GM19372 (cell line): ENCODE measurements around the gene MTHFS.
A peak's percentile ranks its signal among the peaks of the same experiment; 100 is the strongest.

Source experiments
- ATAC-seq: cut with Tn5 transposase; IDR thresholded peaks from one replicate; pipeline ENCODE4 v1.9.1; 2021; ENCODE audit warnings: mild to moderate bottlenecking, low read depth, moderate library complexity; ENCODE audit not compliant: unreplicated experiment

MTHFS gene

GRCh38 chr15:79881254-79881653, 15.6 kb downstream of the MTHFS start:
- ATAC-seq = no peak

DNA sequence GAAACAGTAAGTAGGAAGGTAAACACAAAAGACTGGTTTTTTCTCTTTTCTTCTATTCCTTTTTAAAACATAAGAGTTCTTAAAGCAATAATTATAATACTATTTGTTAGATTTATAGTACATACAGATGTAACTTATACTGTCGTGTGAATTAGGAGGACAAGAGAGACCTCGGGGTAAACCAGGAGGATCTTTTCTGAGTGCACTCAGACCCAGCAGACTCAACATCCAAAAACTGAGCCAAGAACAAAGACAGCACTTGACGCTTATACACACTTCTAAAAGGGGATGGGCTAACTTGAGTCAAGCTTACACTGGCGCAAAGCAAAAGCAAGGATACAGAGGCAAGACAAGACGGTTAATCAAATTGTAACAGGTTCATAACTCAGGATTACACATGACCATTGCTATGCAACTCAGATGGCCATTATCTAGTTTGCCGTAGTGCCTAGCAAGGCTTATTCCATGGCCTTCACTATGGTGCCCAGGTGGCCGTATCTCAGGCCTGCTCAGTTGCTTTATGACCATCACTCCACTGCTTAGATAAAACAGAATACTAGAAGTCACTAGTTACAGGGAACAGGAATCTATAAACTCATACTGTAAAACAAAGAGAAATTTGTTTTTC, 18.6 kb downstream of the MTHFS start:
- no peak for ATAC-seq

GRCh38 chr15:79875213-79875612, 21.6 kb downstream of the MTHFS start:
- ATAC-seq = no peak

- ATAC-seq = no peak
Observed at GRCh38 chr15:79874242-79874641, 22.6 kb downstream of the MTHFS start.

DNA sequence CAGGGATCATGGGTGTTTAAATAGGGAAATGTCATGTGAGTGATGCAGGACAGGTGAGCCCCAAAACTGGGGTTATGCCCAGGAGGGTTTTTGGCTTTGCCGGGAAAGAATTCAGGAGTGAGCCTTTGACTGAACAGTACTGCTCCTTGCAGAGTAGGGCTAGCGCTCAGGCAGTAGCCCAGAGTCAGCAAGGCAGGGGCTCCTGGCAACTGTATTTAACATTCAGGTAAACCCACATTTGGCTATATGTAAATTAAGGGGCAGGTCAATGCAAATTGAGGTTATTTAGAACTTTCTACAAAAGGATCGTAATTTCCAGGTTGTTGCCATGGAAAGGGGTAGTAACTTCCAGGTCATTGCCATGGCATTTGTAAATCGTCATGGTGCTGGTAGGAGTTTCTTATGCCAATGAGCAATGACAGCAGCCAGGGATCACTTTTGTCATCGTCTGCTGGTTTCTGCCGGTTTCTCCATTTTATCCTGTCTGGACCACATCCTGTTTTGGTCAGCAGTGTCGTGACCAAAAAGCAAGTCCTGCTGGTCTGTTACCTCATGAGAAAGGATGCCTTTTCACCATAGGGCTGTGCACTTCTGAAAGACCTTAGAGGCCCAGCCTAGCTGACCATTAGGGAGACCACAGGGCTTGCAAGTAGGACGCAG, 24.3 kb downstream of the MTHFS start:
- no peak for ATAC-seq

DNA sequence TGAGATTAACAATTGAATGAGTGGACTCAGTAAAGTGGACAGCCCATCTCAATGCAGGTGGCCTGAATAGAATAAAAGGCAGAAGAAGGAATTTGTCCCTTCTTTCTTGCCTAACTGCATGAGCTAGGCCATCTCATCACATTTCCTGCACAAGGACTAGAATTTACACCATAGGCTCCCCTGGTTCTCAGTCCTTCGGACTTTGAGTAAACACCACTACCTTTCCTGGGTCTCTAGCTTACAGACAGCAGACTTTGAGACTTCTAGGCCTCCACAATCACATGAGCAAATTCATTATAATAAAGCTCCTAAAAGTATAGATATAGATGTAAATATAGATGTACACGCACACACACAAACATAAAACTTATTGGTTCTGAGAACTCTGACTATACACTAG, 28.3 kb downstream of the MTHFS start:
- ATAC-seq = no peak

DNA sequence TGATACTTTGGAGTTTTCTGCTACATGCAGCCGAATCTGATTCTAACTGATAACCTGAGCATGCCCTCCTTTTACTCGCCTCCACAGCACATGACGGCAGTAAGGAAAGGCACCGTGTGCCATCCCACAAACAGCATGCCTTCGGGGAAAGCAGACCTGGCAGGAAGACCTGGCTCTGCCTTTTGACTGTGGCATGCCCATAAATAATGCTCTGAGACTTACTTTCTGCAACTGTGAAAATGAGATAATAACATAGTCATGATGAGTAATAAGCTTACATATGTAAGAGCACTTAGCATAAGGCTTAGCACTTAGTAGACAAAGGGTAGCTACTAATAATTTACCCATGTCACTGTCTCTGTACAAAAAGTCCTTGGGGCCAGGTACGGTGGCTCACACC, 32.9 kb downstream of the MTHFS start:
- no peak for ATAC-seq

DNA sequence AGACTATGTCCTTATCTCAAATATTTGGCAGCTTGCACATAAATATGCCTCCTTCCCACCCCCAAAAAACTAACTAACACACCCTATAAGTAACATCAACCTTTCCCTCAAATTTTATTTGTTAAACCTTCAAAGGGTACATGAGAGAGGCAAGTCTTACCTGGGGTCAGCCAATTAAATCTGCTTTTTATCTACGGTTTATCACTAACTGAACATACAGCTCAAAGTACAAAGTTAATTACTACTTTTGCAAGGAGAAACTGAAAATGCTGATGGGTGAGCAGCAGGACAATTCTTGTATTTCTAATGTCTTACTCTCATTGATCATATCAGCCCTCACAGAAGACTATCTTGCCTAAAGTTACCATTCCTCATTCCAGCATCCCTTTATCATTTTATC, 34.6 kb downstream of the MTHFS start:
- ATAC-seq = no peak

GRCh38 chr15:79860661-79861060, 36.2 kb downstream of the MTHFS start:
- no peak for ATAC-seq

DNA sequence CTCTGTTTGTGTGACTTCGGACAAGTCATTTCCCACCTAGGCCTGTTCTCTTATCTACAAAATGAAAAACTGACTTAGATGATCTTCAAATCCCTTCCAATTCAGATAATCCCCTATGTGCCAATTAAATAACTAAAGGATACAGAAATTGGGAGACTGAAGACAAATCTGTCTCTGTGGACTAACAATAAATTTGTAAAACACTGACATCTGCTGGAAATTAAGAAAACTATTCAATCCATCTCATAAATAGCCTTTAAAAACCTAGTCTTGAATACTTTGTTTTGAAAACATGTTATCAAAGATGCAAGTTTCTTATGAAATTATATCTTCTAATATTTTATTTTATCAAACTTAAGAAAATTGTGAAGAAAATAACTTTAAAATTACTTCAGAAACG, 38.3 kb downstream of the MTHFS start:
- ATAC-seq = no peak

DNA sequence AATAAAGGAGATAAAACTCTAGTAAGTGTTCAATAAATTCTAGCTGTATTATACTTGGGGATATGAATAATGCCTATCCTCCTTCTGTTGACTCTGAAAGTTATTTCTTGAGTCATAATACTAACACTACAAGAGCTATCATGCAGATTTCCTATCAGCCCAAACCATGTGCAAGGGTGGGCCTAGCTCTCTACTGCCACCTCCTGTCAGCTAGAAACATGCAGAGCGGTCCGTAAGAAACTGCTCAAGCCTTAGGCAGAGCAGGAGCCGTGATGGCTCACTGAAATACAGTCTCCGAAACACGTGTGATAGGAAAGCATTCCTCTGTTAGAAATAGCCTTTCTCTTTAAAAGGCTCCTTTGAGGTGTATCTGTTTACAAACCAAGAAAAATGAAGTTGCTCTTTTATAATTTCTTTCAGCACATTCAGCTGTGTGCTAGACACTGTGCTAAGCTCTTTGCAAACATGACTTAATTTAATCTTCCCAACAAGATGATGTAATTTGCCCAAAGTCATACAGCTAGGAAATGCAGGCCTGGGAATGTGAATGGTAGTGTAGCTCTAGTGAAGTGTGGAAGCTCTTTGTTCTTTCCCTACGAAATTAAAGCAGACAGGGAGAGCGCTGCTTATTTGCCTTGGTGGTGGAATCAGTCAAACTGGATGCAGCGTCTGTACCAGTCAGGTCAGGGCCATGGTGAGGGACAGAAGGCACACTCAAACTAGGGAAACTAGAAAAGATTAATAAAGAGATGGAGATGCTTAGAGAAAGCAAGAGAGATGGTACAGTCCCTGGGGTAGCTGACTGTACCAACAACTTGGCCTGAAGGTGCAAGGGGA, 43.1 kb downstream of the MTHFS start:
- peak; percentile 85 for ATAC-seq

- no peak for ATAC-seq
Observed at GRCh38 chr15:79849789-79850188, 47.0 kb downstream of the MTHFS start.

DNA sequence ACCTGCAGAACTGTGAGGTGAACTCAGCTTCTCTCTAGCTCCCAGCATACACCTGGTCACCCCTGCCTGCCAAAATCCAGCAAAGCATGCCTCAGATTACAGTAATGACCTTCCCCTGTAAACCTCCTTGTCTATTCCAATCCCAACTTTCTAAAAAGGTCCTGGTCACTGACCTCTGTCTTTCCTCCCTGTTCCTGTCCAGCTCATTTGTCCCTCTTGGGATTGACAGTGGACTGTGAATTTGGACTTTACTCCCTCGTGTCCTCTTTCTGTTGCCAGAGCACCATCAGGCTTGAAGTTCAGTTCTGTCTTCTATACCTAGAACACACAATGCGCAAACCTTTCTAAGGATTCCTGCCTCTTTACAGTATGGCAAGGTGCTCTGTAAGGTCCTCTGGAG, 50.3 kb downstream of the MTHFS start:
- no peak for ATAC-seq

GRCh38 chr15:79844221-79844620, 52.6 kb downstream of the MTHFS start:
- no peak for ATAC-seq

GRCh38 chr15:79837846-79838245, 59.0 kb downstream of the MTHFS start:
- no peak for ATAC-seq

DNA sequence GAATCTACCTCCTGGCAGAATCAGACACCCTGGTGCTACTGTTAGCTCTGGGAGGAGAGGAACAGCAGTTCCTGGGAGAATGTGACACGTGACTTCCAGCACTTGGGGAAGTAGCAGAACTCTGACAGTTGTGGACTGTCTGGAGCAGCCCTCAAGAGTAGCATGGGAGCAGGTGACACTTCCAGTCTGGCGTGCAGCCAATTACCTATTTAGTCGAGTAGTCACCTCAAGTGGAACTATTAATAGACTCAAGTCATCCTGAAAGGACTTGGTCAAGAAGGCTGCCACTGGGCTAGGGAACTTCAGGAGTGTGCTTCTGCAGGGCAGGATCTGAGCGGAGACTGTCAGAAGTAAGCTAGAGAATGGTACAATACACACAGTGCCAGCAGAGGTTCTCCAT, 62.3 kb downstream of the MTHFS start:
- no peak for ATAC-seq

GRCh38 chr15:79832367-79833120, 64.3 kb downstream of the MTHFS start:
- ATAC-seq = no peak

GRCh38 chr15:79831604-79832003, 65.2 kb downstream of the MTHFS start:
- ATAC-seq = no peak

DNA sequence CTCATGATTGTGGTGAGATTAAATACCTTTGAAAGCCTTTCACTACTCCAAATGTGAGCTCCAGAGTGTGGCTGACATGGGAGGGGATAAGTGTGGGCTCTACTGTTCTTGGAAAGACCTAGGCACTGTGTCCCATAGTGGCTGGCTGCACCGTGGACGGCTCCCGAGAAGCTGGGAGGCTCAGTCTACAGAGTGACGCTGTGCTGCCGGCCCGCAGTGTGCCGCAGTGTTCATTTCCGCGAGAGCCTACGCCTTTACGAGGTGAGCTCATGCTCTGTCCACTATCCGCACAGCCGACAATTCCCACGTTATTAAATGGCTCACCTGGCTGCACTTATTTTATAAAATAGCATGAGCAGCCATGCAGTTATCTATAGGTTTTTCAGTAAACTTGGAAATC, 66.9 kb downstream of the MTHFS start:
- no peak for ATAC-seq

GRCh38 chr15:79828447-79828846, 68.4 kb downstream of the MTHFS start:
- ATAC-seq = no peak

DNA sequence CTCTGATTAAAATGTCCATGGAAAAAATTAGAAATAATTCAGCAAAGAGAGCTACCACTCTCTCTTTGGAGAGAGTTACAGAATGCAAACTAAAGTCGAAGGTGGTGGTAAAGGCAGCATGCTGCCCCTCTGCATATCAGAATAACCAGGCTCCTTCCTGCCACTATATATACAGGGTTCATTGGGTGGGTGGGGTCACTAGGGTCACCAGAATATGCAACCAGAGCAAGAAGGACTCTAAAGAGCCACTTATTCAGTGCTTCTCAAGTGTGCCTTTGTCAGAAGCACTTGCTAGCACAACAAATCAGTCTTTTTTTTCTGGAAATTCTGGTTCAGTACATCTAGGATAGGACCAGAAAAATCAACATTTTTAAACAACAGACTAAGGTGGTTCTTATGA, 70.0 kb downstream of the MTHFS start:
- ATAC-seq = no peak
